Transverse colon (tissue), 4 donors: ENCODE measurements around the gene KIF25.

Experiments
- CTCF ChIP-seq, 5 experiments: fragments of 200-600 bp in 3 of 5; fragments of 450-650 bp in 2 of 5; sonication (generic) in 3 of 5; IDR thresholded peaks; 1 replicate in 2 of 5; 2 replicates in 3 of 5; pipeline ENCODE4 v1.5.1; 2016 to 2017; ENCODE audit warnings: antibody characterized with exemption in 5 of 5, inconsistent platforms in 3 of 5, mild to moderate bottlenecking in 2 of 5, moderate library complexity in 1 of 5
- POLR2A ChIP-seq: fragments of 450-650 bp; IDR thresholded peaks from one replicate; pipeline ENCODE4 v1.6.1; 2016; ENCODE audit warnings: antibody characterized with exemption, mild to moderate bottlenecking, moderate library complexity
- POLR2AphosphoS5 ChIP-seq, 3 donors: sonication (generic); formaldehyde crosslinking; IDR thresholded peaks; one replicate each; pipeline ENCODE4 v1.6.1; 2016; ENCODE audit warnings: antibody characterized with exemption in 3 of 3

- no peak for TF ChIP-seq POLR2A
- no peak for TF ChIP-seq CTCF (IDR thresholded peaks at IDR 0.05)
- TF ChIP-seq POLR2AphosphoS5 (IDR thresholded peaks at IDR 0.05): no peak
Observed at GRCh38 chr6:168078175-168078942, 80.9 kb downstream of the KIF25 start.
